Keratinocyte (primary cell): Measurements from ENCODE around the gene FAM162A. TPM values are rescaled to one million over a fixed set of nuclear protein-coding genes. Genes with fewer than 3 reads are reported as not detected.

Experiments used
- DNase-seq: peaks from one replicate; pipeline ENCODE4 v3.0.0-alpha.2; 2011; ENCODE audit warnings: low read depth, missing footprints, low spot score
- FAIRE-seq: peaks from 2 replicates; lab custom pipeline; 2011; peaks lifted over from hg19 to GRCh38; lab: Jason Lieb, UNC
- H2AFZ ChIP-seq: 2 replicates; pipeline ENCODE4 v1.6.0; 2012; ENCODE audit warnings: low read length, control low read depth, inconsistent platforms; ENCODE audit not compliant: control insufficient read depth
- H3K27ac ChIP-seq: 2 replicates; pipeline ENCODE4 v1.5.1; 2011; ENCODE audit warnings: low read length; ENCODE audit not compliant: control insufficient read depth, insufficient read depth
- H3K27me3 ChIP-seq: 3 replicates; pipeline ENCODE4 v1.6.0; 2011; ENCODE audit warnings: low read length; ENCODE audit not compliant: control insufficient read depth, insufficient read depth; ENCODE audit errors: extremely low read depth
- H3K36me3 ChIP-seq, 2 experiments: 2 replicates in 1 of 2; 3 replicates in 1 of 2; pipeline ENCODE4 v1.5.1; 2011; ENCODE audit warnings: low read length in 2 of 2, mild to moderate bottlenecking in 1 of 2; ENCODE audit not compliant: control insufficient read depth in 2 of 2, insufficient read depth in 2 of 2; ENCODE audit errors: extremely low read depth in 1 of 2
- H3K4me1 ChIP-seq: 3 replicates; pipeline ENCODE4 v1.5.1; 2011; ENCODE audit warnings: low read length; ENCODE audit not compliant: control insufficient read depth, insufficient read depth; ENCODE audit errors: extremely low read depth
- H3K4me2 ChIP-seq: 3 replicates; pipeline ENCODE4 v1.6.0; 2011; ENCODE audit warnings: low read depth, low read length; ENCODE audit not compliant: control insufficient read depth, insufficient read depth; ENCODE audit errors: extremely low read depth
- H3K4me3 ChIP-seq, 3 experiments: fragments of 200-600 bp in 1 of 3; sonication (generic) in 1 of 3; 2 replicates in 2 of 3; 3 replicates in 1 of 3; pipeline ENCODE4 v1.5.1; 2011 to 2016; ENCODE audit warnings: low read length in 3 of 3, mild to moderate bottlenecking in 3 of 3, control low read depth in 2 of 3, inconsistent platforms in 1 of 3, low read depth in 1 of 3, mixed read lengths in 1 of 3, mixed run types in 1 of 3, moderate library complexity in 1 of 3; ENCODE audit not compliant: control insufficient read depth in 2 of 3, insufficient read depth in 2 of 3; ENCODE audit errors: extremely low read depth in 1 of 3
- H3K79me2 ChIP-seq: 2 replicates; pipeline ENCODE4 v1.6.0; 2012; ENCODE audit warnings: low read length; ENCODE audit not compliant: control insufficient read depth, insufficient read depth
- H3K9ac ChIP-seq: 3 replicates; pipeline ENCODE4 v1.6.0; 2011; ENCODE audit warnings: low read length; ENCODE audit not compliant: control insufficient read depth, insufficient read depth; ENCODE audit errors: extremely low read depth
- H3K9me1 ChIP-seq: 3 replicates; pipeline ENCODE4 v1.6.0; 2011; ENCODE audit warnings: low read length; ENCODE audit not compliant: control insufficient read depth, insufficient read depth; ENCODE audit errors: extremely low read depth
- H3K9me3 ChIP-seq: 2 replicates; pipeline ENCODE4 v1.5.1; 2012; ENCODE audit warnings: low read depth, low read length; ENCODE audit not compliant: control insufficient read depth
- H4K20me1 ChIP-seq: 3 replicates; pipeline ENCODE4 v1.6.0; 2011; ENCODE audit warnings: low read length; ENCODE audit not compliant: control insufficient read depth, insufficient read depth; ENCODE audit errors: extremely low read depth
- EZH2 ChIP-seq: IDR thresholded peaks from one replicate; pipeline ENCODE4 v1.6.1; 2012; ENCODE audit warnings: inconsistent platforms, mild to moderate bottlenecking, low read length, moderate library complexity
- dilution Hi-C: fragments of 300-500 bp; cut with MboI; formaldehyde crosslinking; loops from one replicate; pipeline ENCODE4 v1.7.0; 2020; ENCODE audit warnings: low sequenced_read_pairs; ENCODE audit not compliant: extremely low pct_ligation_motif_present
- polyA plus RNA-seq, 5 experiments: library from polyadenylated mRNA; depleted of rRNA in 3 of 5; stranded (reverse) in 3 of 5; stranded (forward) in 1 of 5; unstranded in 1 of 5; fragments of >200 nt; gene quantifications; 1 replicate in 1 of 5; 2 replicates in 3 of 5; 3 replicates in 1 of 5; pipeline versions ENCODE4 v1.2.1 to v1.2.3, GENCODE V29; 2011 to 2012; ENCODE audit warnings: missing spikeins in 2 of 5, low read depth in 1 of 5, low replicate concordance in 1 of 5
- TF ChIP-seq, protein P1 (sequence below), 3 experiments: IDR thresholded peaks in 1 of 3; conservative IDR thresholded peaks in 1 of 3; optimal IDR thresholded peaks in 1 of 3; 2 replicates in 2 of 3; 3 replicates in 1 of 3; pipeline versions ENCODE3 to v1.5.1; 2011; ENCODE audit warnings: low read length in 3 of 3, mild to moderate bottlenecking in 3 of 3, moderate library complexity in 2 of 3, control low read depth in 1 of 3, inconsistent platforms in 1 of 3; ENCODE audit not compliant: insufficient read depth in 2 of 3; ENCODE audit errors: extremely low read depth in 1 of 3

FAM162A gene
- polyA plus RNA-seq, 1 donor (not counting 4 experiments of a cell fraction or from before 2014, with no cell fraction given) = 124 TPM

DNA sequence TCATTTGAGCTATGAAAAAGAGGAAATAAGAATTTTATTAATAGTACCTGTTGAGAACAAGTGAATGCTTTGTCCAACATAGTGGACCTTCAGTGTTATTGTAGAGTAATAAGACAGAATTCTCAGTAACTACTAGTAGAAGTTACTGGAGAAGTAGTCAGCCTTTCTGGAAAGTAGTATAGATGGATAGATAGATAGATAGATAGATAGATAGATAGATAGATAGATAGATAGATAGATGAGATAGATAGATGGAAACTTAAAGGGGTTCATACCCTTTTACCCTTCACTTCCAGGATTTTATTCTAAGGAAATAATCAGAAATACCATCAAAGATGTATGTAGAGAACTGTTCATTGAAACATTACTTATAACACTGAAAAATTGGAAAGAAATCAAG, 5.2 kb downstream of the FAM162A start:
- FAIRE-seq (no peak), DNase-seq (no peak)
- H3K4me2 ChIP-seq = no peak overlapping the region
- dilution Hi-C loops = no loop called here
- H3K9ac ChIP-seq = no peak overlapping the region
- H3K27me3 ChIP-seq = no peaks in the 10 kb centered on the region
- H3K4me1 ChIP-seq = peaks cover 10% of the 10 kb centered on the region
- no peak overlapping the region for H3K4me3 ChIP-seq
- no peaks in the 10 kb centered on the region for H3K9me1 ChIP-seq
- peaks cover 3% of the 10 kb centered on the region for H3K79me2 ChIP-seq
- no peak for TF ChIP-seq EZH2
- no peak overlapping the region for H3K27ac ChIP-seq
- no peaks in the 10 kb centered on the region for H3K36me3 ChIP-seq
- H3K9me3 ChIP-seq = no peaks in the 10 kb centered on the region
- no peaks in the 10 kb centered on the region for H4K20me1 ChIP-seq
- no peak overlapping the region for H2AFZ ChIP-seq

DNA sequence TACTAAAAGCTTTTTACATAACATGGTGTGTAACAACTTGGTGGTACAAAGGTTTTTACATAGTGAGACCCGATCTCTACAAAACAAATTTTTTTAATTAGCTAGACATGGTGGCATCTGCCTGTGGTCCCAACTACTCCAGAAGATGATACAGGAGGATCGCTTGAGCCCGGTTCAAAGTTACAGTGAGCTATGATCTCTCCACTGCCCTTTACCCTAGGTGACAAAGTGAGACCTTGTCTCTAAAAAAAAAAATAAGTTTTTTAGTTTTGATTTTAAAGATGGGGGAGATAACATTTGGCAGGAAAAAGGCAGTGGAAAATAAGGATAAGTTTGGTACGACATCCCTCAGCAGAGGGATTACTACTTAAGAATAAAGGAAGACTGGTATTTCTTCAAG, 5.9 kb downstream of the FAM162A start:
- Histone ChIP-seq H3K4me1 (peaks cover 13% of the 10 kb centered on the region), H3K79me2 (no peaks in the 10 kb centered on the region)

More for the DNA sequence above, 5.9 kb downstream of the FAM162A start:
- TF ChIP-seq EZH2 = no peak
- TF ChIP-seq, protein P1, sequence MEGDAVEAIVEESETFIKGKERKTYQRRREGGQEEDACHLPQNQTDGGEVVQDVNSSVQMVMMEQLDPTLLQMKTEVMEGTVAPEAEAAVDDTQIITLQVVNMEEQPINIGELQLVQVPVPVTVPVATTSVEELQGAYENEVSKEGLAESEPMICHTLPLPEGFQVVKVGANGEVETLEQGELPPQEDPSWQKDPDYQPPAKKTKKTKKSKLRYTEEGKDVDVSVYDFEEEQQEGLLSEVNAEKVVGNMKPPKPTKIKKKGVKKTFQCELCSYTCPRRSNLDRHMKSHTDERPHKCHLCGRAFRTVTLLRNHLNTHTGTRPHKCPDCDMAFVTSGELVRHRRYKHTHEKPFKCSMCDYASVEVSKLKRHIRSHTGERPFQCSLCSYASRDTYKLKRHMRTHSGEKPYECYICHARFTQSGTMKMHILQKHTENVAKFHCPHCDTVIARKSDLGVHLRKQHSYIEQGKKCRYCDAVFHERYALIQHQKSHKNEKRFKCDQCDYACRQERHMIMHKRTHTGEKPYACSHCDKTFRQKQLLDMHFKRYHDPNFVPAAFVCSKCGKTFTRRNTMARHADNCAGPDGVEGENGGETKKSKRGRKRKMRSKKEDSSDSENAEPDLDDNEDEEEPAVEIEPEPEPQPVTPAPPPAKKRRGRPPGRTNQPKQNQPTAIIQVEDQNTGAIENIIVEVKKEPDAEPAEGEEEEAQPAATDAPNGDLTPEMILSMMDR (optimal IDR thresholded peaks at IDR 0.05 in 1 of 3, IDR thresholded peaks at IDR 0.05 in 1 of 3, conservative IDR thresholded peaks at IDR 0.05 in 1 of 3; ENCODE audit: extremely low read depth in 1 of 3, insufficient read depth in 2 of 3, low read length in 3 of 3) = no peak
- no peak overlapping the region for H3K9ac ChIP-seq
- H3K4me3 ChIP-seq = no peak overlapping the region
- no peak overlapping the region for H3K27ac ChIP-seq
- H2AFZ ChIP-seq = no peak overlapping the region
- no peaks in the 10 kb centered on the region for H4K20me1 ChIP-seq
- H3K36me3 ChIP-seq = no peaks in the 10 kb centered on the region
- dilution Hi-C loops = no loop called here
- no peaks in the 10 kb centered on the region for H3K27me3 ChIP-seq
- FAIRE-seq (no peak), DNase-seq (no peak)
- no peaks in the 10 kb centered on the region for H3K9me3 ChIP-seq
- no peaks in the 10 kb centered on the region for H3K9me1 ChIP-seq
- H3K4me2 ChIP-seq = no peak overlapping the region
